GM19452 (cell line): ENCODE data around the gene NFATC4.
"Not testable (repeated sequence)": the region's sequence is repeated elsewhere in the genome, so short reads cannot be mapped to it uniquely, and the experiment has no call there.

ENCODE experiments used
- ATAC-seq: cut with Tn5 transposase; IDR thresholded peaks from one replicate; pipeline ENCODE4 v1.9.1; 2021; ENCODE audit not compliant: unreplicated experiment

NFATC4 gene

DNA sequence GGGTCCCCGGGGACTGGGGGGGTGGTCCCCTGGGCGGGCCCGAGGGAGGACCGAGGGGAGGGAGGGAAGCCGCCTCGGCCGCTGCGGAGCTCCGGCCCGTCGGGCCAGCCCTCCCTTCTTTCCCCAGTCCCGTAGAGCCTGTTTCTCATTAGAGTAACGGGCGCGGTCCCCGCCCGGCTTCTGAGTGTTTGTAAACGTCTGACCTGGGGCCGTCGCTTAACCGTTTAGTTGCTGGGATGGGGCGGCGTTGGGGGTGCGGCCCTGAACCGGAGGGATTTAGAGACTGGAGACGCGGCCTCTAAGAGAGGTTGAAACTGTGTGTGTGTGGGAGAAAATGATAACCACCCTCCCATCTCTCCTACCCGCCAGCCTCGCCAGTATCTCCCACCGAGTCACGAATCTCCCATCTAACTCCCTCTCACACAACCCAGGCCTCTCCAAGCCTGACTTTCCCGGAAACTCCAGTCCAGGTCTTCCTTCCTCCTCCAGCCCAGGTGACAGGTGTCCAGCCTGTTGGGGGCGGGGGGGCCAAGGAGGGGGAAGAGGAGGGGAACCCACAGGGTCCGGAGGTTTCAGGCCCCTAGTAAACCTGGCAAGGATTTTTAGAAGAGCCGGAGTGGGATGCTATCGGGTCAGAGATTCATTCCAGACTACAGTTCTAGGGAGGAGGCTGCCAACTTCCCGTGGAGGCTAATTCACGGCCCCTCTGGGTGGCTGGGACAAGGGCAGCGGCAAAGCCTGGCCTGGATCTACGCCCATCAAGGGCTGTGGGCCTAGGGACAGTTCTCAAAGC lies 1.1 kb upstream of the NFATC4 start:
- peak; percentile 67 for ATAC-seq

GRCh38 chr14:24368212-24368561 lies 203 bp downstream of the NFATC4 start:
- no peak for ATAC-seq

DNA sequence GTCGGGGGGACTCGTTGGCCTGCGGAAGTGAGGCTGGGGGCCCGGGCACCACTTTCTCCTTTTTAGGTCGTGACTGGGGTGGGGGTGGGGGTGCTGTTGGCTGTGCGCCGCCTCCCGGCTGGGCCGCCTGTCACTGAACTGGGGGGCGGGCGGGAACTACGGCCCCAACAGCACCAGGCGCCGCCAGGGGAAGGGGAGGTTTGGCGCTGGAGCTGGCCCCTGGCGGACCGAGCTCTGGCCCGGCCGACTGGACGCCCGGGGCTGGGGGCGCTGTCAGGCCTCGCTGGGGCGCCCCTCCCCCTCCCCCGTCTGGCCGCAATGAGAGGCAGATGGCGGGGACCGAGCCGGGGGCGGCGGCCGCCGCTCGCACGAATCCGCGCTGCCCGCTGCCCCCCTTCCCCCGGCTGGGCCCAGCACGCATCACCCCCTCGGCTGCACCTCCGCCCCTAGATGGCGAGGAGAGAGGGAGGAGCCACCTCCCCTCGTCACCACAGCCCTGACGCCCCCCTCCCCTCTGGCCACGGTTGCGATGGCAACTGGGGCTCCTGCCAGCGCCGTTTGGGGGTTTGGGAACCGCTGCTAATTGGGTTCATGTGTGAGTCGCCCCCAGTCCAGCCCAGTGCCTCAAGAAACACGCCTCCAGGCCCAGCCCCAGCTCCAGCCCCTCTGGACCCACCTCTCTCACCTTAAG lies 723 bp downstream of the NFATC4 start:
- no peak for ATAC-seq

DNA sequence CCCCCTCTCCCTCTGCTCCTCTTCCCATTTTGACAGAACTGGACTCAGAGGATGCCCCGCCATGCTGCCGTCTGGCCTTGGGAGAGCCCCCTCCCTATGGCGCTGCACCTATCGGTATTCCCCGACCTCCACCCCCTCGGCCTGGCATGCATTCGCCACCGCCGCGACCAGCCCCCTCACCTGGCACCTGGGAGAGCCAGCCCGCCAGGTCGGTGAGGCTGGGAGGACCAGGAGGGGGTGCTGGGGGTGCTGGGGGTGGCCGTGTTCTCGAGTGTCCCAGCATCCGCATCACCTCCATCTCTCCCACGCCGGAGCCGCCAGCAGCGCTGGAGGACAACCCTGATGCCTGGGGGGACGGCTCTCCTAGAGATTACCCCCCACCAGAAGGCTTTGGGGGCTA lies 1.5 kb downstream of the NFATC4 start:
- no peak for ATAC-seq

DNA sequence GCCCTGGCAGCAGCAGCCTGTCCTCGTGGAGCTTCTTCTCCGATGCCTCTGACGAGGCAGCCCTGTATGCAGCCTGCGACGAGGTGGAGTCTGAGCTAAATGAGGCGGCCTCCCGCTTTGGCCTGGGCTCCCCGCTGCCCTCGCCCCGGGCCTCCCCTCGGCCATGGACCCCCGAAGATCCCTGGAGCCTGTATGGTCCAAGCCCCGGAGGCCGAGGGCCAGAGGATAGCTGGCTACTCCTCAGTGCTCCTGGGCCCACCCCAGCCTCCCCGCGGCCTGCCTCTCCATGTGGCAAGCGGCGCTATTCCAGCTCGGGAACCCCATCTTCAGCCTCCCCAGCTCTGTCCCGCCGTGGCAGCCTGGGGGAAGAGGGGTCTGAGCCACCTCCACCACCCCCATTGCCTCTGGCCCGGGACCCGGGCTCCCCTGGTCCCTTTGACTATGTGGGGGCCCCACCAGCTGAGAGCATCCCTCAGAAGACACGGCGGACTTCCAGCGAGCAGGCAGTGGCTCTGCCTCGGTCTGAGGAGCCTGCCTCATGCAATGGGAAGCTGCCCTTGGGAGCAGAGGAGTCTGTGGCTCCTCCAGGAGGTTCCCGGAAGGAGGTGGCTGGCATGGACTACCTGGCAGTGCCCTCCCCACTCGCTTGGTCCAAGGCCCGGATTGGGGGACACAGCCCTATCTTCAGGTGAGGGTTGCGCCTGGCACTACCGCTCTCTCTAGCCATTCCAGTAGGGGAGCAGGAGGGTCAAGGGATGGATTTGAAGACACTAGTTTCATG lies 2.1 kb downstream of the NFATC4 start:
- ATAC-seq = no peak

DNA sequence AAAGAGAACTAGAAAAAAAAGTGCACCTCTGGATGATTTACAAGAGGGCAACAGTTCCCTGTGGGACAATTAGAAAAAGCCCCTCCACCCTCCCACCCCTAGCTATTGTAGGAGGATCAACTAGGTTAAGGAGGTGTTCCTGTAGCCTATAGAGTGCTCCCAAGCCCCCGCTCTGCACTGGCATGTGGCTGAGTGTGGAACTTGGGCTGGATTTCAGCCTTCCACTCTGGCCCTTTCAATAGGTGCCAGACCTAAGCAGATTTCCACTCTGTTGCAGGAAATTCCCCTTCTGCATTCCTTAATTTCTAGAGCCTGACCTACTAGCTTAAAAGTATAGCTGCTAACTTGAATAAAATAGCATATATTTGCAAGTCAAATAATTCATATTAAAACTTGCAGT lies 2.8 kb downstream of the NFATC4 start:
- ATAC-seq = no peak

GRCh38 chr14:24371605-24372004 lies 3.6 kb downstream of the NFATC4 start:
- not testable (repeated sequence) for ATAC-seq

DNA sequence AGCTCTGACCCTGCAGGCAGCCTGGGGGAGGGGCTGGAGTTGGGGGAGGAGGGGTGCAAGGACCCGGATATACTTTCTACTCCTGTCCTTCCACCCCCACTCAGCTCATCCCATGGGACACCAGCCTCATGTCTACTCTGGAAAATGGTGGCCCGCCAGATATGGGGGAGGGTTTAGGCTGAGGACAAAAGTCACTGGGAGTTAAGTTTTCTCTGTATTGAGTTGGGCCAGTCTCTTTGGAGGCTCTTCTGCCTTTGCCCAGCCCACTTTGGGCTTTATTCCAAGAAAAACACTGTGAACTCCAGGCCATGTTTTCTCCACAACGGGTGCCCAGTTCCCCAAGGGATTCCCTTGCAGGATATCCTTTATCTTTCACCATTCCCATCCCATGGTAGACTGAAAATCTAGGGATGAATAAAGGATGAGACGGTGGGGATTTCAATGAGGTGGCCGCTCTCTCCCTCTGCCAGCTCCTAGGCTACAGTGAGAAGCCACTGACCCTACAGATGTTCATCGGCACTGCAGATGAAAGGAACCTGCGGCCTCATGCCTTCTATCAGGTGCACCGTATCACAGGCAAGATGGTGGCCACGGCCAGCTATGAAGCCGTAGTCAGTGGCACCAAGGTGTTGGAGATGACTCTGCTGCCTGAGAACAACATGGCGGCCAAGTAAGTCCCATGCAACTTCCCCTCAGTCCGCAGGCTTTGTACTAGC lies 4.9 kb downstream of the NFATC4 start:
- ATAC-seq = no peak

DNA sequence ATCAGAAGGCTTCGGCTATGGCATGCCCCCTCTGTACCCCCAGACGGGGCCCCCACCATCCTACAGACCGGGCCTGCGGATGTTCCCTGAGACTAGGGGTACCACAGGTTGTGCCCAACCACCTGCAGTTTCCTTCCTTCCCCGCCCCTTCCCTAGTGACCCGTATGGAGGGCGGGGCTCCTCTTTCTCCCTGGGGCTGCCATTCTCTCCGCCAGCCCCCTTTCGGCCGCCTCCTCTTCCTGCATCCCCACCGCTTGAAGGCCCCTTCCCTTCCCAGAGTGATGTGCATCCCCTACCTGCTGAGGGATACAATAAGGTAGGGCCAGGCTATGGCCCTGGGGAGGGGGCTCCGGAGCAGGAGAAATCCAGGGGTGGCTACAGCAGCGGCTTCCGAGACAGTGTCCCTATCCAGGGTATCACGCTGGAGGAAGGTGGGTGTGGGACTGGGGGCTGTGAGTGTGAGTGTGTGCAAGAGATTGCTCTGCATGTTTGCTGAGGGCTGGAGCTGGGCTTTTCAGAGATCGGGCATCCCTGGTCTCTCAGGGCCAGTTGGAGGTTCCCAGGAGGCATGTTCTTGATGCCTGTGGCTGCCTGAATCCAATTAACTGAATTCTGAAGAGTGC lies 8.6 kb downstream of the NFATC4 start:
- ATAC-seq = no peak

DNA sequence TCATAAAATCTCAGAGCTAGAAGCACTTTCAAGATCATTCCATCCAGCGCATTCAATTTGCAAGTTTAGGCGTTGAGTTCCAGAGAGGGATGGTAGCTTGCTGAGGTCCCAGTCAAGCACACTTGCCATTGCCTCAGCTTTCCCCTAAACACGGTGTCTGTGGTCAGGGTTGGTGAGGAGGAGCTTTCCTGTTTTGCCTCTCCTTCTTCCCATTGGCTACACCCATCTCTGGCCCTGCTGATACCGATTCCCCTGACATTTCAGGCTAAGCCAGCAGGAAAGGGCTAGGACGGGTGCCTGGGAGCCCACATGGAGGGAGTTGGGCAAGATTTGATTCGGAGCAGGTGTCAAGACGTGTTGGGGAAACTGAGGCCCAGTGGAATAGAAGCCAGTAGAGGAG lies 9.1 kb downstream of the NFATC4 start:
- ATAC-seq = no peak

- no peak for ATAC-seq
These were observed 9.7 kb downstream of the NFATC4 start for GRCh38 chr14:24377657-24378056.

DNA sequence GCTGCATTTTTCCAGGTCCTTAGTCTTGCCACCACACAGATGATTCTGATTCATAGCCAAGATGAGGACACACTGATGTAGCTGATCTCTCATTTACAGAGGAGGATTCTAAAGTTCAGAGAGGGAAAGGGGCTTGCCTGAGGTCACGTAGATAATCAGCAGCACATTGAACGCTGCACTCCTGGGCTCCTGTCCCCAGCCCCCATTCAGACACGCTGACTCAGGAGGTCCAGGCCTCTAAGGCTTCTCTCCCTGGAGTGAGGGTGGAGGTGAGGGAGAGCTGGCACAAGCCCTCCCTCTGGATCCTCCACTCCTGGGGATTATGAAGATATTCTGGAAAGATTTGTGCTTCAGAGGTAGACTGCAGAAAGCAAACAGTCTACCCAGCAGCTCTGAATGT lies 10.3 kb downstream of the NFATC4 start:
- no peak for ATAC-seq

- no peak for ATAC-seq
These were observed 11.3 kb downstream of the NFATC4 start for GRCh38 chr14:24378981-24379906.

DNA sequence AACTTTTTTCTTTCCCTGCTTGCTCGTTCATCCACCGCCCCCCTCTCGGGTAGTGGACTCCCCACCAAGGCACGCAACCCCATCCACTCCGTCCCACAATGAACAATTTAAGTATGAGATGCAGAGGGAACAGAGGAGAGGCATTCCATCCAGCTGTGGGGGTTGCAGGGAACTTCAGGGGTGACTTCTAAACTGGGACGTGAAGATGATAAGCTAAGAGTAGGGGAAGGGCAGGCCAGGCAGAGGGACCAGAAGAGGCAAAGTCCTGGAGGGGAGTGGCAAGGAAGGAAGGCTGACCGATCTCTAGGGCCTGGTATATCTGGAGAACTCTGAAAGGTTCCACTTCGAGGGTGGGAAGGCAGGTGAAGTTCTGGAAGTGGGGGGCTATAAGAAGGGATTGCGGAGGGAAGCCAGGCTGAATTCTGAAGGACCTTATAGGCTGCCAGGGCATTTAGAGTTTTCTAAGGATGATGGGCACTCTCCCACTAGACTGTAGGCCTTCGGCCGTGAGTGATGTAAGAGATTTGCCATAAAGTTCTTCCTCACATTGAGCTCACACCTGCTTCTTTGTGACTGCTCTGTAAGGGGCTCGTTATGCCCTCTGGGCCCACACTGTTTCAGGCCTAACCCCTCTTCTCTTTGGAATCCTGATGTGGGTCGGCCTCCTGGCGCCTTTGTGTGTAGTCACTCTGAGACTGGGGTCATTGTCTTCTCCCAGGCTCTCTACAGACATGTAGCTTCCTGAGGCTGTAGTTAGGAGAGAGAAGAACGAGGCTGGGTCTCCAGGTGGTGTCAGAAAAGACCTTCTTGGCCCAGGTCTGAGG lies 12.1 kb downstream of the NFATC4 start:
- ATAC-seq = no peak

GRCh38 chr14:24381363-24382063 lies 13.5 kb downstream of the NFATC4 start:
- no peak for ATAC-seq

DNA sequence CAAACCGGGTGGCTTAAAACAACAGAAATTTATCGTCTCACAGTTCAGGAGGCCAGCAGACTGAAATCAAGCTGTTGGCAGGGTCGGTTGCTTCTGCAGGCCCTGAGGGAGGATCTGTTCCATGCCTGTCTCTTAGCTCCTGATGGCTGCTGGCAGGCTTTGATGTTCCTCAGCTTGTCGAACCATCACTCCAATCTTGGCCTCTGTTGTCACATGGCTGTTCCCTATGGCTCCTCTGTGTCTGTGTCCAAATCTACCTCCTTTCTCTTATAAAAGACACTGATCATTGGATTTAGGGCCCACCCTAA lies 14.0 kb downstream of the NFATC4 start:
- no peak for ATAC-seq

DNA sequence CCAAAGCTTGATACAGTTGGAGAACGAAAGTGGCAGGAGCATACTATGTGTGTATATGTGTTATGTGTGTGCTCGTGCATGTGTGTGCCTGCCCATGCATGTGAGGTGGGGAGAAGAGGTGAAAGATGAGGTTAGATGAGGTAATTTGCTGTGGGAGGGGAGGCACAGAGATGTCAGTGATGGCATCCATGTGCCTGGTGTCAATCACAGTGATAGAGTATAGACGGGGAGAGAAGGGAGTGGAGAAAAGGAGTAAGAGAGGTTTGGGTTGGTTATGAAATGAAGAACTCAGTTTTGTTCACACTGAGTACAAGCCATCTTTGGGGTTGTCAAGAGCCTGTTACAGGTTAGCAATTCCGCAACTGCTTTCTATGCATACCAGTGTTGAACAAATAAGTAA lies 16.2 kb downstream of the NFATC4 start:
- no peak for ATAC-seq

DNA sequence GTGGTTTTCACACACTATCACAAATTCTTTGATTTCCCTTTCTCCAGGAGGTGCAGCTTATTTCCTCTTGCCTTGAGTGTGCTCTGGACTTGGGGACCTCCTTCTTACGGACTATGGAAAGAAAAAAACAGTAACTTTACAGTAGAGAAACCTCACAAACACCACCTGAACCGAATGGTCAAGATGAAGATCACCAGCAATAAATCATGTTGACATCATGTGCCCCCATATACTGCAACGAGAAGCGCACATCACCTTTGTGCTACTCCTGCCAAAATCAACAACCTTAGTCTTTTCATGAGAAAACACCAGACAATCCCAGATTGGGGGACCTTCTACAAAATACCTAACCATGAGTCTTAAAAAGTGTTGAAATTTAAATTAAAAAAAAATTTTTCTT lies 17.5 kb downstream of the NFATC4 start:
- ATAC-seq = no peak

- no peak for ATAC-seq
These were observed 19.0 kb downstream of the NFATC4 start for GRCh38 chr14:24387009-24387345.
